ENCODE data around the gene DAB2IP. TPM values are rescaled to one million over a fixed set of nuclear protein-coding genes. Genes with fewer than 3 reads are reported as not detected.
A peak's percentile ranks its signal among the peaks of the same experiment; 100 is the strongest.

Gene DAB2IP
- total RNA-seq, 6 experiments from 2014 or later: 15.1 to 21.6 (median 19.0) TPM

DNA sequence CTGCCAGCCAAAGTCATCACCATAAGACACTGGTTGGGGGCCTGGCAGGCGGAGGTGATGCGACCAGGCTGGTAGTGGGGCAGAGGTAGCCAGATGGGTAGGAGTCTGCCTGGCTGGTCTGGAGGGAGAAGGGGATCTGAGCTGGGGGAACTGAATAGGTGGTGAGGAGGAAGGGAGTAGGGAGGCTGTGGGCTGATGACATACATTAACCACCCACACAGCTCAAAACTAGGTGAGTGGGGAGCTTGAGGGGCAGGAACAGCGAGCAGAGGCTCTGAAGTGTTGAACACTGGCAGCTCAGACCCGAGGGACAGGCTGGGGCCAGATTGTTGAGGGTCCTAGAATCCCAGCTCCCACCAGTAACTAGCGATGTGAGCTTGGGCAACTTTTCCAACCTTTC lies 81.0 kb downstream of the DAB2IP start:
- H3K27me3 ChIP-seq: no peaks in the 10 kb centered on the region
- TF ChIP-seq, protein P1, sequence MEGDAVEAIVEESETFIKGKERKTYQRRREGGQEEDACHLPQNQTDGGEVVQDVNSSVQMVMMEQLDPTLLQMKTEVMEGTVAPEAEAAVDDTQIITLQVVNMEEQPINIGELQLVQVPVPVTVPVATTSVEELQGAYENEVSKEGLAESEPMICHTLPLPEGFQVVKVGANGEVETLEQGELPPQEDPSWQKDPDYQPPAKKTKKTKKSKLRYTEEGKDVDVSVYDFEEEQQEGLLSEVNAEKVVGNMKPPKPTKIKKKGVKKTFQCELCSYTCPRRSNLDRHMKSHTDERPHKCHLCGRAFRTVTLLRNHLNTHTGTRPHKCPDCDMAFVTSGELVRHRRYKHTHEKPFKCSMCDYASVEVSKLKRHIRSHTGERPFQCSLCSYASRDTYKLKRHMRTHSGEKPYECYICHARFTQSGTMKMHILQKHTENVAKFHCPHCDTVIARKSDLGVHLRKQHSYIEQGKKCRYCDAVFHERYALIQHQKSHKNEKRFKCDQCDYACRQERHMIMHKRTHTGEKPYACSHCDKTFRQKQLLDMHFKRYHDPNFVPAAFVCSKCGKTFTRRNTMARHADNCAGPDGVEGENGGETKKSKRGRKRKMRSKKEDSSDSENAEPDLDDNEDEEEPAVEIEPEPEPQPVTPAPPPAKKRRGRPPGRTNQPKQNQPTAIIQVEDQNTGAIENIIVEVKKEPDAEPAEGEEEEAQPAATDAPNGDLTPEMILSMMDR (IDR thresholded peaks at IDR 0.05): no peak
- TF ChIP-seq POLR2A (IDR thresholded peaks at IDR 0.05): no peak
- H3K4me1 ChIP-seq: peaks cover 0 to 14% (median 0%) of the 10 kb centered on the region in 4 donors
- DNase-seq (no peak), ATAC-seq (no peak)
- 87% methylated on average over 2 of the region's 5 CpGs for WGBS (ENCODE audit: insufficient coverage, low coverage, low lambda C conversion rate, missing lambda C conversion rate)
- no peak overlapping the region for H3K27ac ChIP-seq
- H3K9me3 ChIP-seq: no peaks in the 10 kb centered on the region
- H3K36me3 ChIP-seq: no peaks in the 10 kb centered on the region
- H3K4me3 ChIP-seq: no peak overlapping the region
- intact Hi-C loops (cut with DNase I): no loop called here

DNA sequence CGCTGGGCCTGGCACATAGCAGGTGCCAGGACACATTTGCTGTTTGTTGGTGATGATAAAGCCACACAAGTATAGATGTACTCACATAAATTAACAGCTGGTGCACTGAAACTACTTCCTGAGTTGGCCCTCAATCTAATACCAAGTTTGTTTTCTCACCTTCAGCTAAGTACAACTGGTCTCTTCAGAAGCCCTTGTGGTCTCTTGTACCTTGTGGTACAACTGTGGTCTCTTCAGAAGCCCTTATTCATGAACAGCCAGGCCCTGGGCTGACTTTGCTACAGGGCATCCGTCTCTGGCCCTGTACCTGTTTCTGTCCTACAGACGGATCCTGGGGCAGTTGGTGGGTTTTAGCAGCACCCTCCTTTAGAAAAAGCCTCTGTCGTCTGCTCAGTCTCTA lies 81.5 kb downstream of the DAB2IP start:
- intact Hi-C loops (cut with DNase I): no loop called here
- H3K27ac ChIP-seq: no peak overlapping the region
- TF ChIP-seq POLR2A (IDR thresholded peaks at IDR 0.05): no peak
- TF ChIP-seq, protein P1 (IDR thresholded peaks at IDR 0.05): no peak
- ATAC-seq: no peak
- H3K36me3 ChIP-seq: no peaks in the 10 kb centered on the region
- DNase-seq: no peak
- 100% methylated on average over 3 of the region's 4 CpGs for WGBS (ENCODE audit: insufficient coverage, low coverage, low lambda C conversion rate, missing lambda C conversion rate)
- no peaks in the 10 kb centered on the region for H3K9me3 ChIP-seq
- H3K4me3 ChIP-seq: no peak overlapping the region
- no peaks in the 10 kb centered on the region for H3K27me3 ChIP-seq
- peaks cover 0 to 19% (median 0%) of the 10 kb centered on the region in 4 donors for H3K4me1 ChIP-seq

DNA sequence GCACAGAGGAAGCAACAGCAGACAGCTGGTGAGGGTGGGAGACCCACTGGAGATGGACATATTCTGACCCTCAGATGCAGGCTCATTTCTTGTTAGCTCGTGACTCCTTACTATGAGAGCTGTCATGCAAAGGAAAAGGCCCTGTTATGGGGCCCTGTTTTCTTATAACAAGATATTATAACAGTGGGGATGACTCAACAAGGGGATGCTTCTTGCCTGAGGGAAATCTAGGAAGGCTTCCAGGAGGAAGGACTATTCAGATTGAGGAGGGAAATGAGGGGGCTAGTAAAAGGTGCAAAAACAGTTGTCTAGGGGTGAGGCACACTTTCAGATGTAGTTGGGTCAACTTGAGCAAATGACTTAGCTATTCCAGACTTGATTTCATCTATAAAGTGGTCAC lies 83.0 kb downstream of the DAB2IP start:
- no peak overlapping the region for H3K27ac ChIP-seq
- no peaks in the 10 kb centered on the region for H3K27me3 ChIP-seq
- H3K4me3 ChIP-seq: no peak overlapping the region
- WGBS (ENCODE audit: insufficient coverage, low coverage, low lambda C conversion rate, missing lambda C conversion rate): 83% methylated on average over 1 of the region's 1 CpG
- H3K36me3 ChIP-seq: no peaks in the 10 kb centered on the region
- H3K4me1 ChIP-seq: peaks cover 0 to 31% (median 0%) of the 10 kb centered on the region in 4 donors
- DNase-seq: no peak
- intact Hi-C loops (cut with DNase I): no loop called here
- TF ChIP-seq, protein P1 (IDR thresholded peaks at IDR 0.05): no peak
- no peak for TF ChIP-seq POLR2A (IDR thresholded peaks at IDR 0.05)
- no peaks in the 10 kb centered on the region for H3K9me3 ChIP-seq
- no peak for ATAC-seq

DNA sequence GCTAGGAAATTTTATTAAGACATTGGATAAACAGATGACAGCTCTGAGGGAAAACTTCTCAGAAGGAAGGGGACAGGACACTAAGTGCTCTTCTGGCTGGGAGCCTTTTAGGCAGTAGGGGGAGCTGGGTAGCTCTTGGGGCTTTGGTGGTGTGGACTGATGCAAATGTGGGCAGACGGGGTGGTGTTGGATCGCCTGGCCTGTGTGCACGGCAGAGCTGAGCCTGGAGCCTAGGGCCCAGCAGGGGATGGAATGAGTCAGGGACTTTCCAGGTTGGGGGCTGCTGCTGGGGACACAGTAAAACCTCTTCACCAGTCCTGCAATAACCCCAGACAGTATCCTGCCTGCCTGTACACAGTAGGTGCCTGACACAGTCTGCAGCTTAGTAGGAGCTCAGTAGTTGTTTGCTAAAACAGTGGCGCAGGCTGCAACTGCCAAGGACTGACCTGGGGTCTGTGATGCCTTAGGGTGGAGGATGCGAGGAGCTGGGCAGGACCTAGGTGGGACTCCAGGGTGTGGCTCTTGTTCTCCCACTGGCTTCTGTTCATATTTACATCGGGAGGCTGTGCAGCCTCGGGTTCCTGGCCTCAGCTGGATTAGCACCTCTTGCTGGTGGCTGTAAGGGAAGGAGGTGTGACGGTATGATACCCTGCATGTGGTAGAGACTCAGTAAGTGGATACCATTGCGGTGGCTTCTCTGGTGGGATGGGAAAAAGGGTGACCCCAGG lies 83.8 kb downstream of the DAB2IP start:
- intact Hi-C loops (cut with DNase I): no loop called here
- ATAC-seq: peak; percentile 14 to 30 (median 18)
- 67% methylated on average over 4 of the region's 9 CpGs for WGBS (ENCODE audit: insufficient coverage, low coverage, low lambda C conversion rate, missing lambda C conversion rate)
- H3K4me1 ChIP-seq: peaks cover 0 to 31% (median 0%) of the 10 kb centered on the region in 4 donors
- H3K4me3 ChIP-seq: no peak overlapping the region
- no peaks in the 10 kb centered on the region for H3K36me3 ChIP-seq
- no peaks in the 10 kb centered on the region for H3K9me3 ChIP-seq
- TF ChIP-seq, protein P1 (IDR thresholded peaks at IDR 0.05): peak in 3 of 4 donors; percentile 20 to 26 (median 23)
- TF ChIP-seq POLR2A (IDR thresholded peaks at IDR 0.05): no peak
- H3K27me3 ChIP-seq: no peaks in the 10 kb centered on the region
- DNase-seq: no peak
- H3K27ac ChIP-seq: peak overlapping the region in 1 of 3 donors; percentile 37
